HepG2 (cell line): Measurements from ENCODE around the gene TMEM125. TPM values are rescaled to one million over a fixed set of nuclear protein-coding genes. Genes with fewer than 3 reads are reported as not detected.

Source experiments
- ATAC-seq: fragments of 200-7000 bp; cut with Tn5 transposase; 3 replicates; pipeline ENCODE4 v1.9.1; 2020; ENCODE audit warnings: mild to moderate bottlenecking, moderate library complexity
- BruUV-seq: library from RNA; stranded (reverse); fragments of 400-500 nt; replicated peaks from 2 replicates; lab custom pipeline; 2021; lab: Mats Ljungman, UMichigan
- CTCF ChIA-PET: fragments of 300-600 bp; formaldehyde crosslinking; extraction: SDS; loops from one replicate; lab custom pipeline; 2021; ENCODE audit warnings: low total read pairs, inconsistent platforms, low intra/inter-chr PET ratio; lab: Yijun Ruan, JAX
- POLR2A ChIA-PET: fragments of 350-600 bp; sonication (Branson Sonifier 250); formaldehyde crosslinking; loops from one replicate; lab custom pipeline; 2020; ENCODE audit warnings: antibody characterized with exemption, inconsistent platforms; lab: Yijun Ruan, JAX
- DNase-seq: peaks from one replicate; pipeline ENCODE4 v3.0.0-alpha.2; 2015; ENCODE audit warnings: low spot score
- FAIRE-seq: peaks from 3 replicates; lab custom pipeline; 2011; peaks lifted over from hg19 to GRCh38; lab: Jason Lieb, UNC
- H2AFZ ChIP-seq: one replicate; pipeline ENCODE4 v1.6.1; 2011; ENCODE audit warnings: low read length, inconsistent platforms
- H3K27ac ChIP-seq: fragments of 300-600 bp; 3 replicates; pipeline ENCODE4 v1.8.0; 2011; ENCODE audit warnings: mixed run types, mild to moderate bottlenecking, mixed read lengths, low read length, inconsistent platforms; ENCODE audit not compliant: insufficient read depth; ENCODE audit errors: extremely low read length
- H3K27me3 ChIP-seq, 2 experiments: fragments of 200-600 bp in 1 of 2; 2 replicates in 1 of 2; 3 replicates in 1 of 2; pipeline versions ENCODE4 v1.6.0 to v1.8.0; 2011; ENCODE audit warnings: low read length in 2 of 2, mild to moderate bottlenecking in 2 of 2, moderate library complexity in 2 of 2, inconsistent platforms in 1 of 2; ENCODE audit not compliant: insufficient read depth in 2 of 2, control insufficient read depth in 1 of 2
- H3K36me3 ChIP-seq, 2 experiments: fragments of 200-600 bp in 1 of 2; replicated peaks in 1 of 2; 2 replicates in 1 of 2; 3 replicates in 1 of 2; pipeline versions ENCODE4 v1.5.1 to v1.8.0; 2011; ENCODE audit warnings: low read length in 2 of 2, inconsistent platforms in 1 of 2; ENCODE audit not compliant: insufficient read depth in 2 of 2, control insufficient read depth in 1 of 2
- H3K4me1 ChIP-seq: 2 replicates; pipeline ENCODE4 v1.5.1; 2012; ENCODE audit warnings: low read length, inconsistent platforms; ENCODE audit not compliant: insufficient read depth
- H3K4me2 ChIP-seq: 2 replicates; pipeline ENCODE4 v1.6.0; 2011; ENCODE audit warnings: low read depth, low read length, inconsistent platforms
- H3K4me3 ChIP-seq, 3 experiments: fragments of 200-600 bp in 1 of 3; sonication (generic), shearing (Covaris generic) in 1 of 3; replicated peaks in 1 of 3; 2 replicates each; pipeline ENCODE4 v1.5.1; 2011 to 2016; ENCODE audit warnings: low read length in 3 of 3, inconsistent platforms in 2 of 3, low read depth in 2 of 3, mild to moderate bottlenecking in 2 of 3, control low read depth in 1 of 3, mixed read lengths in 1 of 3; ENCODE audit not compliant: insufficient read depth in 1 of 3
- H3K79me2 ChIP-seq: one replicate; pipeline ENCODE4 v1.6.1; 2011; ENCODE audit warnings: low read length, inconsistent platforms; ENCODE audit not compliant: insufficient read depth
- H3K9ac ChIP-seq: 2 replicates; pipeline ENCODE4 v1.6.0; 2011; ENCODE audit warnings: mild to moderate bottlenecking, low read depth, low read length, inconsistent platforms; ENCODE audit not compliant: insufficient read depth
- H3K9me3 ChIP-seq: 2 replicates; pipeline ENCODE4 v1.5.1; 2012; ENCODE audit warnings: mild to moderate bottlenecking, low read length
- H4K20me1 ChIP-seq: 2 replicates; pipeline ENCODE4 v1.6.0; 2011; ENCODE audit warnings: inconsistent platforms, mild to moderate bottlenecking, low read length, moderate library complexity; ENCODE audit not compliant: insufficient read depth
- ASH2L ChIP-seq: fragments of 300-600, 200-600 bp; sonication (generic); IDR thresholded peaks from 2 replicates; pipeline ENCODE4 v1.7.0; 2017; ENCODE audit warnings: low read depth, mild to moderate bottlenecking, moderate library complexity, mixed read lengths, low read length; ENCODE audit not compliant: insufficient read length
- FIP1L1 ChIP-seq: fragments of 200-400 bp; formaldehyde crosslinking; IDR thresholded peaks from 2 replicates; pipeline ENCODE4 v1.6.1; 2018; ENCODE audit warnings: low read depth, mild to moderate bottlenecking, low read length, moderate library complexity, borderline replicate concordance; ENCODE audit not compliant: insufficient read depth
- IKZF1 ChIP-seq: fragments of 450-650 bp; IDR thresholded peaks from 2 replicates; pipeline ENCODE4 v1.7.1; 2016
- RBAK ChIP-seq: sonication (generic); formaldehyde crosslinking; IDR thresholded peaks from 2 replicates; pipeline ENCODE4 v1.5.1; 2020; ENCODE audit warnings: mild to moderate bottlenecking, missing genetic modification reagents
- RFX5 ChIP-seq: IDR thresholded peaks from 2 replicates; pipeline ENCODE4 v1.6.1; 2011; ENCODE audit warnings: low read depth, low read length, improper control_type of control experiment
- SCMH1 ChIP-seq: sonication (generic); formaldehyde crosslinking; IDR thresholded peaks from 2 replicates; pipeline ENCODE4 v1.9.0; 2021; ENCODE audit warnings: missing genetic modification reagents, mild to moderate bottlenecking, borderline replicate concordance
- YEATS4 ChIP-seq: sonication (generic); formaldehyde crosslinking; IDR thresholded peaks from 2 replicates; pipeline ENCODE4 v1.4.0; 2020; ENCODE audit warnings: missing genetic modification reagents, borderline replicate concordance
- WGBS: methylation state at CpG from one replicate; pipeline ENCODE4 v1.1.6; 2017; ENCODE audit warnings: low lambda C conversion rate; 5-methylcytosine and 5-hydroxymethylcytosine counted together
- in situ Hi-C: cut with HindIII; loops from 2 replicates; pipeline ENCODE4 v1.10.0; 2017; ENCODE audit warnings: low pct_unique_long_range_greater_than_20kb; ENCODE audit not compliant: extremely low pct_ligation_motif_present
- intact Hi-C: fragments of 100-400 bp; cut with micrococcal nuclease; formaldehyde crosslinking; loops from one replicate; pipeline ENCODE4 v1.10.0; 2022; ENCODE audit not compliant: unreplicated experiment
- polyA plus RNA-seq, 8 experiments: library from polyadenylated mRNA; depleted of rRNA in 3 of 8; stranded (reverse) in 7 of 8; unstranded in 1 of 8; fragments of >200 nt; fragmentation: Illumina TruSeq in 4 of 8; extraction: Trizol in 4 of 8; gene quantifications; 2 replicates each; pipeline versions ENCODE4 v1.2.1 to v1.2.3, GENCODE V29; 2011 to 2016; ENCODE audit warnings: low read depth in 4 of 8, missing spikeins in 1 of 8, mixed read lengths in 1 of 8; ENCODE audit not compliant: insufficient read depth in 1 of 8
- total RNA-seq, 5 experiments: library from RNA; depleted of rRNA; stranded (reverse); fragments of >200 nt; fragmentation: Illumina TruSeq; extraction: Trizol; gene quantifications; 2 replicates each; pipeline ENCODE4 v1.2.3, GENCODE V29; 2016; ENCODE audit warnings: low read depth in 1 of 5

The TMEM125 gene
- total and polyA plus RNA-seq, 2 of the 13 experiments (the other 11 are each of a cell fraction or from before 2014, with no cell fraction given), result 0.03 TPM; not detected in 1

DNA sequence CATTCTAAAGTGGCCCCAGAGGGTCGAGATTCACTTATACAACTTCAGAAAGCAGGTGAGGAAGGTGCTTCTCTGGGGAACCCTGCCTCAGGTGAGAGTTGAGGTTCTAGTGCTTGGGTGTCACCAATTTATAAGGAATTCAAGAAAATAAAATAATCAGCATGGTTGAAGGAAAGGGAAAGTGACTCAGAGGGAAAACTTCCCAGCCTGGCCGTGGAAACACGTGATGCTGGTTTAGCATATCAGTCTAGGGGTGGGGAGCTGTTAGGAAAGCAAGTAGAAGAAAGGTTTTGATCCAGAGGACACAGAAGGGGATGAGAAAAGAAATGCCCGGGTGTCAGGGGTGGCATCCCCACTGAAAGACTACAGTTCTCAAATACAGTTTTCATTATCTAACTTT, 37.7 kb upstream of the TMEM125 start:
- Histone ChIP-seq H3K27ac (no peak overlapping the region), H3K36me3 (no peaks in the 10 kb centered on the region), H2AFZ (no peak overlapping the region), H3K79me2 (no peaks in the 10 kb centered on the region)
- in situ Hi-C loops, result no loop called here
- TF ChIP-seq SCMH1 (CRISPR knock-in tag) (no peak), RFX5 (peak; percentile 86)
- TF ChIP-seq, all 625 proteins: peak for 1
- DNase-seq (no peak), FAIRE-seq (no peak), ATAC-seq (no peak)
- H3K4me3 ChIP-seq, result no peak overlapping the region
- no peak overlapping the region for H3K4me2 ChIP-seq
- peaks cover 0 to 59% of the 10 kb centered on the region in 2 experiments; a peak in 4 of 5 replicates for H3K27me3 ChIP-seq
- no peaks in the 10 kb centered on the region for H4K20me1 ChIP-seq
- WGBS, result 2% methylated on average over 4 of the region's 4 CpGs
- intact Hi-C loops, result no loop called here
- no TSS peak for BruUV-seq
- no peaks in the 10 kb centered on the region for H3K9me3 ChIP-seq
- ChIA-PET POLR2A (no interaction called here), CTCF (no interaction called here)
- H3K9ac ChIP-seq, result no peak overlapping the region
- no peaks in the 10 kb centered on the region for H3K4me1 ChIP-seq

DNA sequence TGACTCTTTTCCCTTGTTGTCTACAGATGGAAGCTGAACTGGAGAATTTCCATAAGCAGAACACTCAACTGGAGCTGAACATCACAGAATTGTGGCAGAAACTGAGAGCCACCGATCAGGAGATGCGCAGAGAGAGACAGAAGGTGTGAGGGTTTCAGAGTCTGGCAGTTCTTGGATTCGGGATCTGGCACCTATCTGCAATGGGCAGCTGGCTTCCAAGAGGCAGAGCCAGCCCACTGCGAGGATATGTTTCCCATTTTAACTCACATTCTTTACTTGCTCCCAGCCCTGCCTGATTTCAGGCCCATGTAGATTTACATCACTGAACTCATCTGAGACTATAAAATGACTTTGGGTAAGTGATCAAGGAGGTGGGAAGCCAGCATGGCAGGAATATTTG, 37.3 kb upstream of the TMEM125 start:
- DNase-seq (no peak), ATAC-seq (no peak), FAIRE-seq (no peak)
- intact Hi-C loops (no loop called here), in situ Hi-C loops (no loop called here)
- Histone ChIP-seq H3K79me2 (no peaks in the 10 kb centered on the region), H3K4me2 (no peak overlapping the region), H3K9ac (no peak overlapping the region), H3K36me3 (no peaks in the 10 kb centered on the region), H2AFZ (no peak overlapping the region), H3K27me3 (peaks cover 0 to 59% of the 10 kb centered on the region in 2 experiments; a peak in 4 of 5 replicates), H3K4me3 (no peak overlapping the region), H3K9me3 (no peaks in the 10 kb centered on the region), H3K4me1 (no peaks in the 10 kb centered on the region), H3K27ac (no peak overlapping the region), H4K20me1 (no peaks in the 10 kb centered on the region)
- WGBS, result 52% methylated on average over 4 of the region's 4 CpGs
- ChIA-PET POLR2A (no interaction called here), CTCF (no interaction called here)
- TF ChIP-seq IKZF1, result no peak
- no peak for TF ChIP-seq YEATS4 (CRISPR knock-in tag)
- TF ChIP-seq FIP1L1, result no peak
- TF ChIP-seq RBAK (CRISPR knock-in tag), result no peak
- TF ChIP-seq ASH2L, result no peak
- no TSS peak for BruUV-seq
